ENCODE results near the gene FXYD5.

Gene FXYD5

DNA sequence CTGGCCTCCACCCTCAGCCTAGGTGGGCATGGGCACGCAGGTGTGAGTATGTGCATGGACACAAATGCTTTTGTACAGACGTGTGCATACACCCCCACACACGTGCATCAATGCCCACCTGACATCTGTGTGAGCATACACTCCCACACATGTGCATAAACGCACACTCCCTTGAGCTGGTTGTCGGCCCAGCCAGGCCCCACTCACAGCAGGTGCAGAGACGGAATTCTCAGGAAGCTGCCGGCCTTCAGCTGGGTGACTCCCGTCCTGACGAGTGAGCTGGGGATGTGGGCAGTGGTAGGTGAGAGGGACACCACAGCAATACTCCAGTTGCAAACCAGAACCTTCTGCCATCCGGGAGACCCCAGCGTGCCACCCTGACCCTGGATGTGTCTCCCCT is 20.7 kb upstream of the FXYD5 start:
- DNase-seq: no peak
- TF ChIP-seq, protein P1, sequence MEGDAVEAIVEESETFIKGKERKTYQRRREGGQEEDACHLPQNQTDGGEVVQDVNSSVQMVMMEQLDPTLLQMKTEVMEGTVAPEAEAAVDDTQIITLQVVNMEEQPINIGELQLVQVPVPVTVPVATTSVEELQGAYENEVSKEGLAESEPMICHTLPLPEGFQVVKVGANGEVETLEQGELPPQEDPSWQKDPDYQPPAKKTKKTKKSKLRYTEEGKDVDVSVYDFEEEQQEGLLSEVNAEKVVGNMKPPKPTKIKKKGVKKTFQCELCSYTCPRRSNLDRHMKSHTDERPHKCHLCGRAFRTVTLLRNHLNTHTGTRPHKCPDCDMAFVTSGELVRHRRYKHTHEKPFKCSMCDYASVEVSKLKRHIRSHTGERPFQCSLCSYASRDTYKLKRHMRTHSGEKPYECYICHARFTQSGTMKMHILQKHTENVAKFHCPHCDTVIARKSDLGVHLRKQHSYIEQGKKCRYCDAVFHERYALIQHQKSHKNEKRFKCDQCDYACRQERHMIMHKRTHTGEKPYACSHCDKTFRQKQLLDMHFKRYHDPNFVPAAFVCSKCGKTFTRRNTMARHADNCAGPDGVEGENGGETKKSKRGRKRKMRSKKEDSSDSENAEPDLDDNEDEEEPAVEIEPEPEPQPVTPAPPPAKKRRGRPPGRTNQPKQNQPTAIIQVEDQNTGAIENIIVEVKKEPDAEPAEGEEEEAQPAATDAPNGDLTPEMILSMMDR (IDR thresholded peaks at IDR 0.05; ENCODE audit: low read depth, low read length, missing control alignments): no peak
- in situ Hi-C loops (cut with HindIII; ENCODE audit: low pct_ligation_motif_present, low sequenced_read_pairs): no loop called here
- H3K36me3 ChIP-seq (replicated peaks): no peaks in the 10 kb centered on the region
- H3K27me3 ChIP-seq (replicated peaks): peaks cover 7% of the 10 kb centered on the region
- H3K27ac ChIP-seq: no peak overlapping the region
- H3K4me3 ChIP-seq (ENCODE audit: low read depth, low read length): no peak overlapping the region

DNA sequence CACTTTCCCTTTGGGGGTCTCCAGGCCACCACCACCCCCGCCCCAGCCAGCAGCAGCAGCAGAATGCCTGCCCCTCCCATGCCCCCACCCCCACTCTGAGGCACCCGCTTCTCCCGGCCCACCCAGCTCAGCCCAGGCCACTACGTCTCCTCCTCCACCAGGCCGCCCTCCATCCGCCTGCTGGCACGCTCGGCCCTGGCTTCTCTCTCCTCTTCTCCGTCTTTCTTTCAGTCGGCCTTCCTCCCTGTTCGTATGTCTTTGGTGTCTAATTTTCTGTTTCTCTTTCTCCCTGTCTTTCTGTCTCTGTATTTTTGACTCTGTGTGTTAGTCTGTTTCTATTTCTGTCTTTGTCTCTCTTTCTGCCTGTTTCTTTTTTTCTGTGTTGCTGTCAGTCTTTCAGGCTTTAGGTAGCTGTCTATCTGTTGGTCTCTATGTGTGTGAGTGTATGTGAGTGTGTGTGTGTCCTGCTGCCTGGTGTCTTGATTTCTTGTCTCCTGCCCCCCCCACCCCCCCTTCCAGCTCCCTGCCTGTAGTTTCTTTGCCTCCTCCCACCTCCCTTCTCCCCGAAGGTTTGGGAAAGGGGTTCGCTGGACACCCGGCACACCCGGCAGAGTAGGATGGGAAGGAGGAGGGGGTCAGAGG is 19.8 kb upstream of the FXYD5 start, which contains the start of gene LGI4:
Gene LGI4 (minus strand): TSS at position 459 of the 642 bp plus-strand sequence. CDS start 379 bp downstream, at position 80.
- H3K36me3 ChIP-seq (replicated peaks): no peaks in the 10 kb centered on the region
- TF ChIP-seq, protein P1 (IDR thresholded peaks at IDR 0.05; ENCODE audit: low read depth, low read length, missing control alignments): no peak
- H3K4me3 ChIP-seq (ENCODE audit: low read depth, low read length): no peak within 1 kb of the TSS
- DNase-seq: no peak
- no peak within 1 kb of the TSS for H3K27ac ChIP-seq
- peaks cover 7% of the 10 kb centered on the region for H3K27me3 ChIP-seq (replicated peaks)
- in situ Hi-C loops (cut with HindIII; ENCODE audit: low pct_ligation_motif_present, low sequenced_read_pairs): no loop called here

DNA sequence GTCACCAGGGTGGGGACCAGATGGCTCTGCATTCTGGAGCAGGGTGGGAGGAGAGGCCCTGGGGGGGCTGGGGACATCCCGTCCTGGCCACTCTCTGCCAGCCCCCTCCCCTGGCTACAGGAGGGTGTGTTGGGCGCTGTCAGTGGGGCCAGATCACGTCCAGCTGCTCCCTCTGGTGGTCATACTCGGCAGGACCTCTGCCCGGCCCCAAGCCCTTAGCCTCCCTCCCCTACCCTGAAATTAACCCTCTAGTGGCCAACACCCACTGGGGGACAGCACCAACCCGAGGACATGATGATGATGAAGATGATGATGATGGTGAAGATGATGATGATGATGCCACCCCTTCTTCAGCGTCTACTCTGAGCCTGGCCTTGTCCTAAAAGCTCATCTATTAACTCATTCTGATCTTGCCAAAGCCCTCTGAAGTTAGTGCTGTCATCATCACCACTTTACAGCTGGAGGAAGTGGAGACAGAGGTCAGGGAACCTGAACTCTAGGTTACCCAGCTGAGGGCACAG is 19.1 kb upstream of the FXYD5 start:
- TF ChIP-seq, protein P1 (IDR thresholded peaks at IDR 0.05; ENCODE audit: low read depth, low read length, missing control alignments): peak; percentile 93
- no peak overlapping the region for H3K27ac ChIP-seq
- H3K36me3 ChIP-seq (replicated peaks): no peaks in the 10 kb centered on the region
- H3K27me3 ChIP-seq (replicated peaks): peaks cover 7% of the 10 kb centered on the region
- in situ Hi-C loops (cut with HindIII; ENCODE audit: low pct_ligation_motif_present, low sequenced_read_pairs): no loop called here
- H3K4me3 ChIP-seq (ENCODE audit: low read depth, low read length): no peak overlapping the region
- peak; percentile 44 for DNase-seq

DNA sequence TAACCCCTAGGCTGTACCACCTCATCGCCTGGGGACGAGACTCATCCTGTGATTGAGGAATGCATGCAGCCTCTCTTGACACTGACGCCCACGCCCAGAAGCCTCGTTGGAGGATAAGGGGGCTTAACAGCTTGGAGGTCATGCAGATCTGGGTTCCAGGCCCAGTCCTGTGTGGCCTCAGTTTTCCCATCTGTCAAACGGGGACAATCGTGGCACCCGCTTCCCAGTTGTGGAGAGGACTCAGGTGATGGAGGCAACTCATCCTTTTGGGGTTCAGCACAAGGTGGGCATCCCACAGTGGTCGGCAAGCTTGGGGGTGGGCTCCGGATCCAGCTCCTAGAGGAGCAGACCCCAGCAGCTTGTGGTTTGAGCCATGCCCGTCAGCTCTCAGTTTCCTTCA is 18.3 kb upstream of the FXYD5 start:
- no peak overlapping the region for H3K4me3 ChIP-seq (ENCODE audit: low read depth, low read length)
- DNase-seq: no peak
- TF ChIP-seq, protein P1 (IDR thresholded peaks at IDR 0.05; ENCODE audit: low read depth, low read length, missing control alignments): no peak
- no peak overlapping the region for H3K27ac ChIP-seq
- no peaks in the 10 kb centered on the region for H3K36me3 ChIP-seq (replicated peaks)
- in situ Hi-C loops (cut with HindIII; ENCODE audit: low pct_ligation_motif_present, low sequenced_read_pairs): no loop called here
- peaks cover 7% of the 10 kb centered on the region for H3K27me3 ChIP-seq (replicated peaks)

DNA sequence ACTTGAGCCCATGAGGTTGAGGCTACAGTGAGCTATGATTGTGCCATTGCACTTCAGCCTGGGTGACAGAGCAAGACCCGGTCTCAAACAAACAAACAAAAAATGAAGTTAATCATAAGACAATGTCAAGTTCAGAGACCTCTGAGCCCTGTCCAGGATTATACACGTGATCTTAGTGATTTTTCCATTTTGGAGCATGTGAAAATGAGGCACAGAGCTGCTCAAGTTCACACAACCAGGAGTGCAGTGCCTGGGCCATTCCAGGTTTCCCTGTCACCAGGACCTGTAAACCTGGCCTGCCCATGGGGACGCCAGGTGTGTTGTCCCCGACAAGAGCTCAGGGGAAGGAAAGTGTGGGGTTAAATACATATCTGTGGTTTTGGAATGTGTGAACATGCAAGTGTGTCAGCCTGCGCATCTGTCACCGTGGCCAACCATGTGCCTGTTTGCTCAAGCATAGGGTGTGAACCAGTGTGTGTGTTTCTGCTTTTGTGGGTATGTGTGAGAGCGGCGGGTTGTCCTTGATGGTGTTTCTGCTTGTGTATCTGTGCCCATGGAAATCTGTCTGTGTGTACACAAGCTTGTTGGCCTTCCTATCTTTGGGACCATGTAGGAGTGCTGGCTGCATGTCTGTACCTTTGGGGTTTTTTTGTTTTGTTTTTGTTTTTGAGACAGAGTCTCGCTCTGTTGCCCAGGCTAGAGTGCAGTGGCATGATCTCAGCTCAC is 17.4 kb upstream of the FXYD5 start:
- TF ChIP-seq, protein P1 (IDR thresholded peaks at IDR 0.05; ENCODE audit: low read depth, low read length, missing control alignments): no peak
- in situ Hi-C loops (cut with HindIII; ENCODE audit: low pct_ligation_motif_present, low sequenced_read_pairs): no loop called here
- Histone ChIP-seq H3K4me3 (ENCODE audit: low read depth, low read length) (no peak overlapping the region), H3K27ac (no peak overlapping the region), H3K36me3 (replicated peaks) (no peaks in the 10 kb centered on the region), H3K27me3 (replicated peaks) (peaks cover 11% of the 10 kb centered on the region)
- DNase-seq: no peak

All from brain microvascular endothelial cell (primary cell).